Measurements from ENCODE around the gene PELI1. TPM values are rescaled to one million over a fixed set of nuclear protein-coding genes. Genes with fewer than 3 reads are reported as not detected.

The PELI1 gene
- total RNA-seq, 1 experiment from 2014 or later, result 3.6 TPM

Other genes with a start within 250 kb of the PELI1 start
- gene VPS54, start 125.0 kb downstream of the PELI1 start, total RNA-seq (2014; rRNA removed; shearing (Covaris generic)), result 9.8 TPM in 2 replicates